ENCODE data around the gene AHCTF1. TPM values are rescaled to one million over a fixed set of nuclear protein-coding genes. Genes with fewer than 3 reads are reported as not detected.
"Not testable (repeated sequence)": the region's sequence is repeated elsewhere in the genome, so short reads cannot be mapped to it uniquely, and the experiment has no call there.

The AHCTF1 gene
- total and polyA plus RNA-seq, 4 donors = 7.5 to 32.4 (median 22.6) TPM

GRCh38 chr1:246815693-246816270 lies 116.0 kb downstream of the AHCTF1 start:
- peaks cover 0 to 2% of the 10 kb centered on the region in 2 donors for H3K27me3 ChIP-seq (ENCODE audit: control insufficient read depth in 1 of 2, insufficient read depth in 2 of 2, low read length in 1 of 2)
- intact Hi-C loops (cut with DNase I) = no loop called here
- 63 to 70% methylated on average over 11 of the region's 11 CpGs for WGBS, 2 donors

GRCh38 chr1:246814890-246815289 lies 116.9 kb downstream of the AHCTF1 start:
- Histone ChIP-seq H3K4me3 (ENCODE audit: low read length in 2 of 2) (no peak overlapping the region), H3K9me3 (ENCODE audit: control insufficient read depth, low read length) (peaks cover 1% of the 10 kb centered on the region), H3K4me1 (ENCODE audit: control insufficient read depth in 1 of 2, insufficient read depth in 2 of 2, low read length in 2 of 2) (no peaks in the 10 kb centered on the region), H3K36me3 (ENCODE audit: control insufficient read depth in 1 of 2, insufficient read depth in 2 of 2, low read length in 1 of 2) (no peaks in the 10 kb centered on the region), H3K27me3 (ENCODE audit: control insufficient read depth in 1 of 2, insufficient read depth in 2 of 2, low read length in 1 of 2) (peaks cover 0 to 2% of the 10 kb centered on the region in 2 donors), H3K27ac (ENCODE audit: low read depth in 1 of 2, low read length in 2 of 2) (no peak overlapping the region)
- intact Hi-C loops (cut with DNase I) = no loop called here
- ATAC-seq (ENCODE audit: low FRiP score) = no peak
- no peak for DNase-seq
- WGBS, 2 donors = 86 to 87% methylated on average over 13 of the region's 13 CpGs

More at GRCh38 chr1:246815693-246816270, 116.0 kb downstream of the AHCTF1 start:
- Histone ChIP-seq H3K36me3 (ENCODE audit: control insufficient read depth in 1 of 2, insufficient read depth in 2 of 2, low read length in 1 of 2) (no peaks in the 10 kb centered on the region), H3K4me3 (ENCODE audit: low read length in 2 of 2) (no peak overlapping the region), H3K27ac (ENCODE audit: low read depth in 1 of 2, low read length in 2 of 2) (no peak overlapping the region), H3K9me3 (ENCODE audit: control insufficient read depth, low read length) (no peaks in the 10 kb centered on the region), H3K4me1 (ENCODE audit: control insufficient read depth in 1 of 2, insufficient read depth in 2 of 2, low read length in 2 of 2) (peaks cover 0 to 2% of the 10 kb centered on the region in 2 donors)
- no peak for ATAC-seq (ENCODE audit: low FRiP score)
- DNase-seq = no peak

DNA sequence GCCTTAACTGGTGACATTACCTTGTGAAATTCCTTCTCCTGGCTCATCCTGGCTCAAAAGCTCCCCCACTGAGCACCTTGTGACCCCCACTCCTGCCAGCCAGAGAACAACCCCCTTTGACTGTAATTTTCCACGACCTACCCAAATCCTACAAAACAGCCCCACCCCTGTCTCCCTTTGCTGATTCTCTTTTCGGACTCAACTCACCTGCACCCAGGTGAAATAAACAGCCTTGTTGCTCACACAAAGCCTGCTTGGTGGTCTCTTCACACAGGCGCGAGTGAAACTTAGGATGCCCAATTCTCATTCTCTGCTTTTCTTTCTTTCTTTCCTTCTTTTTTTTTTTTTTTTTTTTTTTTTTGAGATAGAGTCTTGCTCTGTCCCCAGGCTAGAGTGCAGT lies 118.4 kb downstream of the AHCTF1 start:
- WGBS, 2 donors = 80 to 83% methylated on average over 4 of the region's 4 CpGs
- intact Hi-C loops (cut with DNase I); ATAC-seq (ENCODE audit: low FRiP score): not testable (repeated sequence)

DNA sequence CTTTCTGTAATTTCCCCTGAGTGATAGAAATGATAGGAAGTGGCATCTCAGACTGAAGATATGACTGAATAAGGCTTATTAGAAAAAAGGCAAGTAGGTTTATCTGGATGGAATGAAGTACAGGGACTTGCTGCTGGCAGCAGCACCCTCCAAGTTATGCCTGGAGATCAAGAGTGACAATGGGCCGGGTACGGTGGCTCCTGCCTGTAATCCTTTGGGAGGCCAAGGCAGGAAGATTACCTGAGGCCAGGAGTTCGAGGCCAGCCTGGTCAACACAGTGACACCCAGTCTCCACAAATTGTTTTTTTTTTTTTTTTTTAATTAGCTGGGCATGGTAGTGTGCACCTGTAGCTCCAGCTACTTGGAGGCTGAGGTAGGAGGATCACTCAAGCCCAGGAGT lies 119.8 kb downstream of the AHCTF1 start:
- 82 to 85% methylated on average over 3 of the region's 3 CpGs for WGBS, 2 donors
- intact Hi-C loops (cut with DNase I) = no loop called here
- no peak for DNase-seq

More for the DNA sequence above, 118.4 kb downstream of the AHCTF1 start:
- not testable (repeated sequence) for H3K9me3 ChIP-seq (ENCODE audit: control insufficient read depth, low read length); H3K4me3 ChIP-seq (ENCODE audit: low read length in 2 of 2); H3K27ac ChIP-seq (ENCODE audit: low read depth in 1 of 2, low read length in 2 of 2); H3K36me3 ChIP-seq (ENCODE audit: control insufficient read depth in 1 of 2, insufficient read depth in 2 of 2, low read length in 1 of 2); H3K4me1 ChIP-seq (ENCODE audit: control insufficient read depth in 1 of 2, insufficient read depth in 2 of 2, low read length in 2 of 2); H3K27me3 ChIP-seq (ENCODE audit: control insufficient read depth in 1 of 2, insufficient read depth in 2 of 2, low read length in 1 of 2); DNase-seq

GRCh38 chr1:246809473-246809872 lies 122.3 kb downstream of the AHCTF1 start:
- ATAC-seq (ENCODE audit: low FRiP score) (no peak), DNase-seq (no peak)
- Histone ChIP-seq H3K4me3 (ENCODE audit: low read length in 2 of 2) (no peak overlapping the region), H3K36me3 (ENCODE audit: control insufficient read depth in 1 of 2, insufficient read depth in 2 of 2, low read length in 1 of 2) (no peaks in the 10 kb centered on the region), H3K9me3 (ENCODE audit: control insufficient read depth, low read length) (peaks cover 1% of the 10 kb centered on the region), H3K27me3 (ENCODE audit: control insufficient read depth in 1 of 2, insufficient read depth in 2 of 2, low read length in 1 of 2) (peaks cover 0 to 2% of the 10 kb centered on the region in 2 donors), H3K27ac (ENCODE audit: low read depth in 1 of 2, low read length in 2 of 2) (no peak overlapping the region), H3K4me1 (ENCODE audit: control insufficient read depth in 1 of 2, insufficient read depth in 2 of 2, low read length in 2 of 2) (no peaks in the 10 kb centered on the region)
- intact Hi-C loops (cut with DNase I) = no loop called here
- 90% methylated on average over 5 to 6 of the region's 6 CpGs for WGBS, 2 donors

More for the DNA sequence above, 119.8 kb downstream of the AHCTF1 start:
- no peak overlapping the region for H3K27ac ChIP-seq (ENCODE audit: low read depth in 1 of 2, low read length in 2 of 2)
- peaks cover 1% of the 10 kb centered on the region for H3K9me3 ChIP-seq (ENCODE audit: control insufficient read depth, low read length)
- no peaks in the 10 kb centered on the region for H3K4me1 ChIP-seq (ENCODE audit: control insufficient read depth in 1 of 2, insufficient read depth in 2 of 2, low read length in 2 of 2)
- H3K36me3 ChIP-seq (ENCODE audit: control insufficient read depth in 1 of 2, insufficient read depth in 2 of 2, low read length in 1 of 2) = no peaks in the 10 kb centered on the region
- ATAC-seq (ENCODE audit: low FRiP score) = no peak
- peaks cover 0 to 2% of the 10 kb centered on the region in 2 donors for H3K27me3 ChIP-seq (ENCODE audit: control insufficient read depth in 1 of 2, insufficient read depth in 2 of 2, low read length in 1 of 2)
- no peak overlapping the region for H3K4me3 ChIP-seq (ENCODE audit: low read length in 2 of 2)

GRCh38 chr1:246805135-246805716 lies 126.5 kb downstream of the AHCTF1 start:
- ATAC-seq (ENCODE audit: low FRiP score) (no peak), DNase-seq (no peak)
- H3K36me3 ChIP-seq (ENCODE audit: control insufficient read depth in 1 of 2, insufficient read depth in 2 of 2, low read length in 1 of 2) = no peaks in the 10 kb centered on the region
- H3K27ac ChIP-seq (ENCODE audit: low read depth in 1 of 2, low read length in 2 of 2) = no peak overlapping the region
- no peak overlapping the region for H3K4me3 ChIP-seq (ENCODE audit: low read length in 2 of 2)
- intact Hi-C loops (cut with DNase I) = no loop called here
- no peaks in the 10 kb centered on the region for H3K4me1 ChIP-seq (ENCODE audit: control insufficient read depth in 1 of 2, insufficient read depth in 2 of 2, low read length in 2 of 2)
- no peaks in the 10 kb centered on the region for H3K9me3 ChIP-seq (ENCODE audit: control insufficient read depth, low read length)
- 80 to 83% methylated on average over 10 of the region's 10 CpGs for WGBS, 2 donors
- H3K27me3 ChIP-seq (ENCODE audit: control insufficient read depth in 1 of 2, insufficient read depth in 2 of 2, low read length in 1 of 2) = peaks cover 0 to 2% of the 10 kb centered on the region in 2 donors

GRCh38 chr1:246803883-246804282 lies 127.9 kb downstream of the AHCTF1 start:
- H3K9me3 ChIP-seq (ENCODE audit: control insufficient read depth, low read length) = no peaks in the 10 kb centered on the region
- no peak overlapping the region for H3K4me3 ChIP-seq (ENCODE audit: low read length in 2 of 2)
- H3K4me1 ChIP-seq (ENCODE audit: control insufficient read depth in 1 of 2, insufficient read depth in 2 of 2, low read length in 2 of 2) = no peaks in the 10 kb centered on the region
- ATAC-seq (ENCODE audit: low FRiP score) (no peak), DNase-seq (no peak)
- H3K36me3 ChIP-seq (ENCODE audit: control insufficient read depth in 1 of 2, insufficient read depth in 2 of 2, low read length in 1 of 2) = no peaks in the 10 kb centered on the region
- no peak overlapping the region for H3K27ac ChIP-seq (ENCODE audit: low read depth in 1 of 2, low read length in 2 of 2)
- WGBS, 2 donors = 89 to 92% methylated on average over 5 of the region's 5 CpGs
- intact Hi-C loops (cut with DNase I) = no loop called here
- peaks cover 0 to 2% of the 10 kb centered on the region in 2 donors for H3K27me3 ChIP-seq (ENCODE audit: control insufficient read depth in 1 of 2, insufficient read depth in 2 of 2, low read length in 1 of 2)

- Histone ChIP-seq H3K4me3 (ENCODE audit: low read length in 2 of 2) (no peak overlapping the region), H3K9me3 (ENCODE audit: control insufficient read depth, low read length) (no peaks in the 10 kb centered on the region), H3K4me1 (ENCODE audit: control insufficient read depth in 1 of 2, insufficient read depth in 2 of 2, low read length in 2 of 2) (no peaks in the 10 kb centered on the region), H3K36me3 (ENCODE audit: control insufficient read depth in 1 of 2, insufficient read depth in 2 of 2, low read length in 1 of 2) (no peaks in the 10 kb centered on the region), H3K27ac (ENCODE audit: low read depth in 1 of 2, low read length in 2 of 2) (no peak overlapping the region), H3K27me3 (ENCODE audit: control insufficient read depth in 1 of 2, insufficient read depth in 2 of 2, low read length in 1 of 2) (peaks cover 0 to 2% of the 10 kb centered on the region in 2 donors)
- DNase-seq (no peak), ATAC-seq (ENCODE audit: low FRiP score) (no peak)
- intact Hi-C loops (cut with DNase I) = no loop called here
- 94% methylated on average over 6 of the region's 6 CpGs for WGBS, 2 donors
Measured at GRCh38 chr1:246803373-246803772, 128.4 kb downstream of the AHCTF1 start.
